Measurements from ENCODE around the gene CLCF1.
"Not testable (repeated sequence)": the region's sequence is repeated elsewhere in the genome, so short reads cannot be mapped to it uniquely, and the experiment has no call there.

The CLCF1 gene

DNA sequence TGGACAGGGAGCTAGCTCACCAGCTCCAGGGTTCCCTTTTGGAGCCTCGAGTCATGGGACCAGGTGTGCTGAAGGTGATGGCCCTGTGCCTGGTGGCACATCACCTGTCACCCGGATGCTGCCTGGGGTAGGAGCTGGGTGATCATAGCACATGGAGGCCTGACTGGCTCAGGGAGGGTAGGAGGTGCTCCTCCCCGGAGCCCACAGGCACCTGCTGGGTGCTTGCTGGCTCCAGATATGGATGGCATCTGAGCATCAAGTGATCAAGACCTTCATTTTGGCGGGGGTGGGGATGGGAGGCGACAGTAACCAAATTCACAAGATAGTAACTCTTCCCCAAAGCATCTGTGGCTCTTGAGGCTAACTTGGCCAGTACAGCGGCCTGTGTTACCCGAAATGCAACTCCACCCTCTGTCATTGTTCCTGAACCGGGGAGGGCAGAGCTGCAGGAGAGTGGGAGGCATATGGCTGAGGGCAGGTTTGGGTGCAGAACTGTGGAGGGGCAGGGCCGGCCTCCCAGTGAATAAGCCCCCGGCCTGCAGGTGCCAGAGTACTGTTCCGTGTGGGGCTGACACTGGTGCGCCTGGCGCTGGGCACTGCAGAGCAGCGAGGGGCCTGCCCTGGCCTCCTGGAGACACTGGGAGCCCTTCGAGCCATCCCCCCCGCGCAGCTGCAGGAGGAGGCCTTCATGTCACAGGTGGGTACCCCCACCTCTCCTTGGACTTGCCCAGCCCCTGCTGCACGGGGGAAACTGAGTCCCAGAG is 35.2 kb upstream of the CLCF1 start:
- no peak for DNase-seq

GRCh38 chr11:67407688-67408163 is 34.3 kb upstream of the CLCF1 start:
- no peak for DNase-seq

- DNase-seq: no peak
Measured at GRCh38 chr11:67406969-67407687, 33.7 kb upstream of the CLCF1 start.

DNA sequence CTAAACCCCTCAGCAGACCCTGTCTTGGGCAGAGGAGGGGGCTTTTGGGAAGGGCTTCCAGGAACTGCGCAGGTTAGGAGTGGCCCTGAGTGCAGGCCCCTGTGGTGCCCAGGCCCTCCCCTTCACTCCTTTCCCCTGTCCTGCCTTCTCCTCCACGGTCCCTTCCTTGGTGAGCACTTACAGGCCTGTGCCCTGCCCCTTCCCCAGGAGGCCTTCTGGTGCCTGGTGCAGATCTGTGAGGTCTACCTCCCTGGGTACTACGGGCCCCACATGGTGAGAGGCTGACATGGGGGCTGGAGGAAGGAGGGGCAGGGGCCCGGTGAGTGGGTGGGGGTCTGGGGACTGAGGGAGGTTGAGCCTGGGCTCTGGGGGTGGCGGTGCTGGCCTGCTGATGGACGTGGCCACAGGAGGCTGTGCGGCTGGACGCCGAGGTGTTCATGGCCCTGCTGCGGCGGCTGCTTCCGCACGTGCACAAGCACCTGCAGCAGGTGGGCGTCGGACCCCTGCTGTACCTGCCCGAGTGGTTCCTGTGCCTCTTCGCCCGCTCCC is 33.1 kb upstream of the CLCF1 start:
- no peak for DNase-seq

GRCh38 chr11:67405688-67406339 is 32.4 kb upstream of the CLCF1 start:
- no peak for DNase-seq

- no peak for DNase-seq
Measured at GRCh38 chr11:67405196-67405567, 31.8 kb upstream of the CLCF1 start.

DNA sequence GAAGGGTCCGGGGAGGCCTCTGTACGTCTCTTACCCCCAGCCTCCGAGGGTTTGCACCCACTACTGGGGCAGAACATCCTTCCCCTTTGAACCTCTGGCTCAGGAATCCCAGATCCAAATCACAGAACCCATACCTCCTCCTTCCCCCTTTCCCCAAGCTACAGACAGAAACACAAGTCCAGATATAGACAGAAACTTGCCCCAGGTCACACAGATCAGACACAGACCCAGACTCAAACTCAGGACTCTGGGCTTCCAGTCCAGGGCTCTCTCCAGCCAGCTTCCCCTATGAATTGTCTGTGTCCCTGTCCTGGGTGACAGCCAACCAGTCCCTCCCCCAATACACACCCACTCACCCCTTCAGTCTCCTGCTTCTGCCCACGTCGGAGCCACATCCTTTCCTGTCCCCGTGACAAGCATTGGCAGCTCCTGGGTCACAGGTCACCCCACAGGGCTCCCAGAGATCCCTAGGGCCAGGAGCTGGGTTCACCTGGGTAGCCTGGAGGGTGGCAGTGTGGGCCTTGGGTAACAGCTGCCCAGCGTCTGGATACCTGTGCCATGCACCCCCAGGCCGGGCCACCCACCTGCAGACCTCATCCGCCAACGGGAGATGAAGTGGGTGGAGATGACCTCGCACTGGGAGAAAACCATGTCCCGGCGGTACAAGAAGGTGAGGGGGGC is 31.3 kb upstream of the CLCF1 start:
- peak; percentile 66 for DNase-seq

DNA sequence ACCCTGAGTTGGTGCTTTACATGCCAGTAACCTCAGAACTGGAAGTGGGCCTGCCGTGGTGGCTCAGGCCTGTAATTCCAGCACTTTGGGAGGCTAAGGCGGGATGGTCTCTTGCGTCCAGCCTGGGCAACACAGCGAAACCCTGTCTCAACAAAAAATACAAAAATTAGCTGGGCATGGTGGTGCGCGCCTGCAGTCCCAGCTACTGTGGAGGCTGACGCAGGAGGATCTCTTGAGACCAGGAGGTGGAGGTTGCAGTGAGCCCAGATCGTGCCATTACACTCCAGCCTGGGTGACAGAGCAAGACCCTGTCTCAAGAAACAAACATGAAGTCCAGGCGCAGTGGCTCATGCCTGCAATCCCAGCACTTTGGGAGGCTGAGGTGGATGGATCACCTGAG is 29.7 kb upstream of the CLCF1 start:
- DNase-seq: not testable (repeated sequence)

GRCh38 chr11:67402192-67402839 is 28.9 kb upstream of the CLCF1 start:
- DNase-seq: not testable (repeated sequence)

- peak; percentile 92 for DNase-seq
Measured at GRCh38 chr11:67401495-67402191, 28.2 kb upstream of the CLCF1 start, which contains the start of gene PPP1CA. PPP1CA (minus strand) TSS chr11:67401858; CDS start chr11:67401782, 76 bp downstream.

DNA sequence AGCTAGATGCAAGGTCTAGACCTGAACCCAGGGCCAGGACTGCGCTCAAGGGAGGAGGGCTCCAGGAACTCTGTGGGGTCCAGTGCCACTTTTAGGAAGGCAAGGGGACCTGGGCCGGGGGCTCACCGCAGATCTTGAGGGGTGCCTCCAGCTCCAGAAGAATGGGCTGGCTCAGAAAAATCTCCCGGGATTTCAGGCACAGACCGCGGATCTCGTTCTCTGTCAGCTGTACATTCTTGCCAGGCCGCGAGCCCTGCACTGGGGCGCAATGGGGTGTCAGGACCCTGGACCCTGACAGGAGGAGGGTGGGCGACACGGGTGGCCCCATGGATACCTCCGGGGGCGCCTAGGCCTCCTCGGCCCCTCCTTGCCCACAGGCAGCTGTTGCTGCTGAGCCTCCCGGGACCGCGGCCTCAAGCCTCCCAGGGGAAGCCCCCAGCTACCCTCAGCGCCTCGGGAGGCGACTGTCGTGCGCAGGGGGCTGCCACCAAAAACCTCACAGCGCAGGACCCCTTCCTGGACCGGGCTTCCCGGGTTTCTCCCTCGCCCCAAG is 27.6 kb upstream of the CLCF1 start:
- no peak for DNase-seq

GRCh38 chr11:67400251-67400941 is 27.0 kb upstream of the CLCF1 start:
- DNase-seq: no peak

DNA sequence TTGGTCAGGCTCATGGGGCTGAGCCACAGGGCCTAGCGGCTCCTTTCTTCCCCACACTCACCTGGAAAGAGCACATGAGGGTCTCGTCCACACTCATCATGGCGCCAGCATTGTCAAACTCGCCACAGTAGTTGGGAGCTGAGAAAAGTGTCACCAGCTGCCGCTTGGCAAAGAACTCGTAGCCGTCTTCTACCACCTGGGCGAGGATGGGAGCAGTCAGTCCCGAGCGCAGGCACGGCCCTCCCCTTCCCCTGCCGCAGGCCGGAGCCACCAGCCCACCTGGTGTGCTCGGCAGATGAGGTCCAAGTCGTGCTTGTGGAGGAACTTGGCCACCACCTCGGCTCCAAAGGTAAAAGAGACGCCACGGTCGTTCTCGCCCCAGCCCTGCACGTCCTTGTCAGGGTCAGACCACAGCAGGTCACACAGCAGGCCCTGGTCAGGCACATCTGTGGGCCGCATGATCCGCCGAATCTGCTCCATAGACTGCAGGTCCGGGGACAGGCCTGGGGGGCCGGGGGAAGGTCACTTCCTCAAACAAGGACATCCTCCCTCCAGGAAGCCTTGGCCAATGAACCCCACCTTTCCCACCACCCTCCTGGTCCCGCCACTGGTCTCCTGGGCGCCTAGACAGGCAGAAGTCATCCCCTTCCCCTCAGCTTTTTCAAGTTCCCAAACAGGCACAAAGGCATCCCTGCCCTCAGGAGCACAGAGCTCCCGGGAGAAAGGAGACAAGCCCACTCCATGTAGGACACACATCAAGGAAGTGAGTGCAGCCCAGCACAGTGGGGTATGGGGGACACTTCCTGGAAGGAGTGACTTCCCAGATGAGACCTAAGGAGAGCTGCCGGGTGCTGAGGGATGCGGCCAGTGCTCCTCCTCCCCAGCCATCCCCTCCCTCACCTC is 25.5 kb upstream of the CLCF1 start:
- DNase-seq: no peak

DNA sequence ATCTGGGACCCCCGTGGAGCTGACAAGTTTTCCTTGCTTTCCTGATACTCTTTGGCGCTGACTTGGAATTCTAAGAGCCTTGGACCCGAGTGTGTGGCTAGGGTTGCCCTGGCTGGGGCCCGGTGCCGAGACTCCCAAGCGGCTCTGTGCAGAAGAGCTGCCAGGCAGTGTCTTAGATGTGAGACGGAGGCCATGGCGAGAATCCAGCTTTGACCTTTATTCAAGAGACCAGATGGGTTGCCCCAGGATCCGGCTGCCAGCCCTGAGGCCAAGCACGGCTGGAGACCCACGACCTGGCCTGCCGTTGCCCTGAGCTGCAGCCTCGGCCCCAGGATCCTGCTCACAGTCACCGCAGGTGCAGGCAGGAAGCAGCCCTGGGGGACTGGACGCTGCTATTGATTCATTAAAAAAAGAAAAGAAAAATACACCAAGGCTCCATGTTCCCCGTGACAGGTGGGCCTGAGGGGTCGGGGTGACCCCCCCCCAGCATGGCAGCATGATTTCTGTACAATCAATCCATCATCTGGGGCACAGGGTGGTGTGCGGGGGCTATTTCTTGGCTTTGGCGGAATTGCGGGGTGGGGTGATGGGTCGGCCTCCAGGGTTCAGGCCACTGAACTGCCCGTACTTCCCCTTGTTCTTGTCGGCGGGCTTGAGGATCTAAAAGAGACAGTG is 24.7 kb upstream of the CLCF1 start:
- DNase-seq: no peak

DNA sequence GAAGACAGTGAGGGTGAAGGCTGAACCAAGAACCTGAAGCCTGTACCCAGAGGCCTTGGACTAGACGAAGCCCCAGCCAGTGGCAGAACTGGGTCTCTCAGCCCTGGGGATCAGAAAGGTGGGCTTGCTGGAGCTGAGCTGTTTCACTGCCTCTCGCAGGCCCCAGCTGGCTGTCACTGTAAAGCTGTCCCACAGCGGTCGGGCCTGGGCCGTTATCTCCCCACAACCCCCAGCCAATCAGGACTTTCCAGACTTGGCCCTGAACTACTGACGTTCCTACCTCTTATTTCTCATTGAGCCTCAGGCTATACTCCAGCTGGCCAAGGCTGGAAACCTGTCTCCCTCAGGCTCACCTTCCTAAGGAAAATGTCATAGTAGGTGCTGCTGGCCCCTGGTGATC is 24.1 kb upstream of the CLCF1 start:
- no peak for DNase-seq

DNA sequence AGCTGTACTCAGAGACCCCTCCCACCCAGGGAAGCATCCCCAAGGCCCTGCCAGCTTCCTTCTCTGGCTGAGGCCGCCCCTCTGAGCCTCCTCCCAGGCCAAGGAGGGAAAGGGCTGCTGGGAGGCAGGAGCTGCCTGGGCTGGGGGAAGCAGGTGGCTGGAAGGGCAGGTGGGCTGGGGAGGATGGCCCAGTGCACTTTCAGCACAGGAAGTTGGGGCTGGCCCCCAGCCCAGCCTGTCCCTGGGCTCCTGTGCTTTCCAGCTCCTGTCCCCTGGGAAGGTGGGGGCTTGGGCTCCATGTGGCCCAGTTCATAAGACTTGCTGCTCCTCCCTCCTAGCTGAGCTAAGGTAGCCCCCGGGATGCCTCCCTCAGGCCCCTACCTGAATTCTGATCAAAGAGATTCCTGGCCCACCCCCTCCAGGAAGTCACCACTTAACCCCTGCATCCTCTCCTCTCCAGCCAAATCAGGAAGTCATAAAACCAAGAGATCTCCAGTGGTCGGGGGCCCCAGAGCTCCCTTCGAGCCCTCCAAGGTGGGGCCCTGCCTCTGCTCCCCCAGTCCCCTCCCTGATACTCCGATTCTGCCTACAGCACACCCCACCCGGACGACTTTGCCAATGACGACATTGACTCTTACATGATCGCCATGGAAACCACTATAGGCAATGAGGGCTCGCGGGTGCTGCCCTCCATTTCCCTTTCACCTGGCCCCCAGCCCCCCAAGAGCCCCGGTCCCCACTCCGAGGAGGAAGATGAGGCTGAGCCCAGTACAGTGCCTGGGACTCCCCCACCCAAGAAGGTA is 23.4 kb upstream of the CLCF1 start:
- DNase-seq: no peak

GRCh38 chr11:67396259-67396581 is 22.8 kb upstream of the CLCF1 start:
- DNase-seq: no peak

DNA sequence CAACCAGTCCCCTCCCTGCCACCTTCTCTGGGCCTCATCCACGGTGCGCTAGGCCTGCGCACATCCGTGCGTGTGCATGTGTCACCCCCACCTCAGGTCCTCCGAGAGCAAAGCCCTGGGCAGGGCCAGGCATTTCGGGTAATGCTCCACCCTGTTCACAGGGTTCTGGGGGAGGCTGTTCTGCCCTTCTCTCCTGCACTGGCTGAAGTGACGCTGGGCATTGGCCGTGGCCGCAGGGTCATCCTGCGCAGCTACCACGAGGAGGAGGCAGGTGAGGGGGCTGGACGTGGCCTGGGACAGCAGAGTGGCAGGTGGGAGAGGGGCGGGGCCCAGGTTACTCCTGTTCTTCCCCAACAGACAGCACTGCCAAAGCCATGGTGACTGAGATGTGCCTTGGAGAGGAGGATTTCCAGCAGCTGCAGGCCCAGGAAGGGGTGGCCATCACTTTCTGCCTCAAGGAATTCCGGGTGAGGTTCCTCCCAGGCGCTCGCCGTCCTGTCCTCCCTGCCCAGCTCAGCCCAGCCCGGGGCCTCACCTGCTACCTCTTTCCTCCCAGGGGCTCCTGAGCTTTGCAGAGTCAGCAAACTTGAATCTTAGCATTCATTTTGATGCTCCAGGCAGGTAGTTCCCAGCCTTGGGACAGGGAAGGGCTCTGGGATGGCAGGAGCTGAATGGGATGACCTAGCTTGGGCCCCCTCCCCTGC is 22.3 kb upstream of the CLCF1 start:
- DNase-seq: no peak
